ENCODE measurements around the gene MRPL1. TPM values are rescaled to one million over a fixed set of nuclear protein-coding genes. Genes with fewer than 3 reads are reported as not detected.
"Not testable (repeated sequence)": the region's sequence is repeated elsewhere in the genome, so short reads cannot be mapped to it uniquely, and the experiment has no call there.

The MRPL1 gene
- total RNA-seq, 1 experiment from 2014 or later: 42.0 TPM

DNA sequence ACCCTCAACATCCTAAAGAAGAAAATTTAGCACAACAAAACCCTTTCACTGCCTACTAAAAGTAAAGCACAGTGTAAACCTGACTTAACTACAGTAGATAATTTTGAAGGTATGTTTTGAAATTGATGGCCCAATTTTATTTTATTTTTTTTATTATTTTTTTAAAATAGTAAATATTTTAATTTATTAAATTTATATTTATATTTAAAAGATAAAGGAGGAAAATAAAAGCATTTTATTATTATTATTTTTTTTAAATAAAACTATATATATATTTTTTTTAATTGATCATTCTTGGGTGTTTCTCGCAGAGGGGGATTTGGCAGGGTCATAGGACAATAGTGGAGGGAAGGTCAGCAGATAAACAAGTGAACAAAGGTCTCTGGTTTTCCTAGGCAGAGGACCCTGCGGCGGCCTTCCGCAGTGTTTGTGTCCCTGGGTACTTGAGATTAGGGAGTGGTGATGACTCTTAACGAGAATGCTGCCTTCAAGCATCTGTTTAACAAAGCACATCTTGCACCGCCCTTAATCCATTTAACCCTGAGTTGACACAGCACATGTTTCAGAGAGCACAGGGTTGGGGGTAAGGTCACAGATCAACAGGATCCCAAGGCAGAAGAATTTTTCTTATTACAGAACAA, 120.4 kb downstream of the MRPL1 start:
- H3K4me1 Mint-ChIP-seq (ENCODE audit: low read depth, unreplicated experiment); H3K27ac Mint-ChIP-seq (ENCODE audit: unreplicated experiment); DNase-seq; H3K36me3 ChIP-seq (ENCODE audit: control insufficient read depth, insufficient read depth, low read length); intact Hi-C loops (cut with micrococcal nuclease; ENCODE audit: unreplicated experiment); H3K4me3 Mint-ChIP-seq (ENCODE audit: unreplicated experiment); H3K4me1 ChIP-seq; H3K36me3 Mint-ChIP-seq (ENCODE audit: insufficient read depth, unreplicated experiment); H3K27me3 ChIP-seq (replicated peaks; ENCODE audit: control insufficient read depth, insufficient read depth, low read length); CTCF ChIA-PET; H3K27me3 Mint-ChIP-seq (ENCODE audit: insufficient read depth, unreplicated experiment); BruUV-seq (replicated peaks); H3K9me3 ChIP-seq; H3K4me3 ChIP-seq (ENCODE audit: low read depth, low read length); POLR2A ChIA-PET: not testable (repeated sequence)
- H3K9me3 Mint-ChIP-seq (ENCODE audit: unreplicated experiment): peaks cover 17% of the 10 kb centered on the region

GRCh38 chr4:77983612-77984311, 121.1 kb downstream of the MRPL1 start:
- intact Hi-C loops (cut with micrococcal nuclease; ENCODE audit: unreplicated experiment); H3K4me3 Mint-ChIP-seq (ENCODE audit: unreplicated experiment); CTCF ChIA-PET; H3K36me3 Mint-ChIP-seq (ENCODE audit: insufficient read depth, unreplicated experiment); H3K9me3 ChIP-seq; H3K27me3 ChIP-seq (replicated peaks; ENCODE audit: control insufficient read depth, insufficient read depth, low read length); H3K4me3 ChIP-seq (ENCODE audit: low read depth, low read length); H3K27ac Mint-ChIP-seq (ENCODE audit: unreplicated experiment); H3K36me3 ChIP-seq (ENCODE audit: control insufficient read depth, insufficient read depth, low read length); H3K4me1 ChIP-seq; DNase-seq; H3K4me1 Mint-ChIP-seq (ENCODE audit: low read depth, unreplicated experiment); H3K27me3 Mint-ChIP-seq (ENCODE audit: insufficient read depth, unreplicated experiment); POLR2A ChIA-PET; BruUV-seq (replicated peaks): not testable (repeated sequence)
- peaks cover 23% of the 10 kb centered on the region for H3K9me3 Mint-ChIP-seq (ENCODE audit: unreplicated experiment)

GRCh38 chr4:77989968-77990367, 127.3 kb downstream of the MRPL1 start:
- Mint-ChIP-seq H3K4me3 (ENCODE audit: unreplicated experiment) (no peak overlapping the region), H3K36me3 (ENCODE audit: insufficient read depth, unreplicated experiment) (peaks cover 6% of the 10 kb centered on the region), H3K27me3 (ENCODE audit: insufficient read depth, unreplicated experiment) (no peaks in the 10 kb centered on the region), H3K4me1 (ENCODE audit: low read depth, unreplicated experiment) (peaks cover 14% of the 10 kb centered on the region), H3K9me3 (ENCODE audit: unreplicated experiment) (peaks cover 19% of the 10 kb centered on the region), H3K27ac (ENCODE audit: unreplicated experiment) (no peak overlapping the region)
- Histone ChIP-seq H3K36me3 (ENCODE audit: control insufficient read depth, insufficient read depth, low read length) (no peaks in the 10 kb centered on the region), H3K9me3 (no peaks in the 10 kb centered on the region; the same call in 1 of the 2 replicates), H3K4me3 (ENCODE audit: low read depth, low read length) (no peak overlapping the region), H3K27me3 (replicated peaks; ENCODE audit: control insufficient read depth, insufficient read depth, low read length) (no peaks in the 10 kb centered on the region), H3K4me1 (peaks cover 5% of the 10 kb centered on the region)
- CTCF ChIA-PET: no interaction called here
- no peak for TF ChIP-seq CTCF (IDR thresholded peaks at IDR 0.05; ENCODE audit: insufficient read depth in 1 of 2, low read depth in 1 of 2, low read length in 1 of 2, severe bottlenecking in 1 of 2, unreplicated experiment in 1 of 2)
- no TSS peak for BruUV-seq (replicated peaks)
- intact Hi-C loops (cut with micrococcal nuclease; ENCODE audit: unreplicated experiment): no loop called here
- POLR2A ChIA-PET: no interaction called here
- no peak for DNase-seq

DNA sequence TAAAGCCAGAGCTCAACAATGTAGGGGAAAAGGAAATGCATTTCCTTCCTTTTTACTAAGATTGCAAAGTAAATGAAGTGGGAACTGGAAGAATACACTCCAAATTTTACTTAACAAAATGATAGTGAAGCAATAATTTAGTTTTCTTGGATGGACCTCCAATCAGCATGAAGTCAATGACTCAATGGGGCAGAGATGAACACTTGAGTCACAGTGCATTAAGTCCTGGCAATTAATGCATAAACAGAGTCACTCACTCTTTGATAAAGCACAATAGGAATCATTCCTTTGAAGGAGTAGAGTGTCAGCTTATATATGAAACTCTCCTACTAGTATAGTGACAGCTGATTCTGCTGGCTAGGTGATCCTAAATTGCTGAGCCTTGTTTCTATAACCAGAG, 127.8 kb downstream of the MRPL1 start:
- no peak for DNase-seq
- H3K4me3 Mint-ChIP-seq (ENCODE audit: unreplicated experiment): no peak overlapping the region
- intact Hi-C loops (cut with micrococcal nuclease; ENCODE audit: unreplicated experiment): no loop called here
- H3K27ac Mint-ChIP-seq (ENCODE audit: unreplicated experiment): no peak overlapping the region
- CTCF ChIA-PET: no interaction called here
- H3K36me3 Mint-ChIP-seq (ENCODE audit: insufficient read depth, unreplicated experiment): peaks cover 6% of the 10 kb centered on the region
- TF ChIP-seq CTCF (IDR thresholded peaks at IDR 0.05; ENCODE audit: insufficient read depth in 1 of 2, low read depth in 1 of 2, low read length in 1 of 2, severe bottlenecking in 1 of 2, unreplicated experiment in 1 of 2): no peak
- peaks cover 14% of the 10 kb centered on the region for H3K4me1 Mint-ChIP-seq (ENCODE audit: low read depth, unreplicated experiment)
- no peaks in the 10 kb centered on the region for H3K27me3 Mint-ChIP-seq (ENCODE audit: insufficient read depth, unreplicated experiment)
- H3K27me3 ChIP-seq (replicated peaks; ENCODE audit: control insufficient read depth, insufficient read depth, low read length): no peaks in the 10 kb centered on the region
- H3K9me3 Mint-ChIP-seq (ENCODE audit: unreplicated experiment): peaks cover 14% of the 10 kb centered on the region
- no peak overlapping the region for H3K4me3 ChIP-seq (ENCODE audit: low read depth, low read length)
- BruUV-seq (replicated peaks): no TSS peak
- POLR2A ChIA-PET: no interaction called here
- no peaks in the 10 kb centered on the region for H3K36me3 ChIP-seq (ENCODE audit: control insufficient read depth, insufficient read depth, low read length)
- peaks cover 5% of the 10 kb centered on the region for H3K4me1 ChIP-seq
- no peaks in the 10 kb centered on the region for H3K9me3 ChIP-seq
